GM18526 (cell line): ENCODE data around the gene SOX5.

Source experiments
- POLR2A ChIP-seq: IDR thresholded peaks from 3 replicates; pipeline ENCODE4 v1.6.1; 2011; ENCODE audit not compliant: insufficient read length; ENCODE audit errors: extremely low read depth

SOX5 gene

DNA sequence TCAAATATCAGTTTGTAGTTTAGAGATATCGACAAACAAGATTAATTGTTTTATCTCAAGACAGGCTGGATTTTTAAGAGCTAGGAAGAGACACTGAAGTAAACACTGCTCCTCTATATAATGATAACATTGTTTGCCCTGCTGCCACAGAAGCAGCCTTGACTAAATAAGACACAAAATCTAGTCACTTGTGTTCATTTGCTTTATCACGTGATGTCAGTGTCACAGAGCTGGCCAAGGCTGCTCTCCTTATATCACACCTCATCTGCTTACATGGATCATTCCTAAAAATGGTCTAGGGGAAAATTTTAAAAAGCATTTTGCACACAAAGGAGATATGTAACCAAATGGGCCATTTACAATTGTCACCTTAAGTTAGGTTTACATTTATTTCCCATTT, 64.1 kb downstream of the SOX5 start:
- TF ChIP-seq POLR2A, result no peak

DNA sequence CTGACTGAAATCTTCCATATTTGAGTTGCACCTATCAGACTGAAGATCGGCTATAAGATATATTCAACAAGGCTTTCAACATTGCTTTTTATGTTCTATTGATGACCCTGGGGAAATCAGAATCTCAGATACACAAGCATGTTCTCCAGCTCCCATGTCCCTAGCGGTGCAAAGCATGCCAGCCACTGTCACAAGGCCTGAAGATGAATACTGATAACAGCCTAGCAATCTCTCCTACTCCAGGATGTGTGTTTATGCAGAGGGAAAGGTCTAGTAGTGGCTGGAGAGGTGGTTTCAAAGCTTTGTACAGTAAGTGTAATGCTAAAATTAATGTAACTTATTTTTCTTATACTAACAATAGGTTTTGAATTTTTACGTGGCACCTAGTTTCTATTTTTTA, 64.6 kb downstream of the SOX5 start:
- TF ChIP-seq POLR2A, result no peak

DNA sequence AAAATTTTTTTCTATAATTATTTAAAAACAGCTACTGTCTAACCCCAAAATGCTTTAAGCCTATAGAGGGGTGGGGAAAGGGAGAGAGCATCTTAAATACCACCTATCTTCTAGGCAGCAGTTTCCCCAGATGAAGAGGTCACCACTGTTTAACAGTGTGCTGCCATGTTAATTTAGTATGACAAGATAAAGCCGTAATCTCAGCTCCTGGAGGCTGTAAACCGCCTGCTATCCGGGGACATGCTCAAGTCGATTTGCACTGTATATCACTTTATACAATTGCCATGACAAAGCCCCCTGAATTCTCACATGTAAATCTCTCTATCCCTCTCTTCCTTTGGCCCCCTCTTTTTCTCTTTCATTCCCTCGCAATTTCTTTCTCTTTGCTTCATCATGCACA, 68.5 kb downstream of the SOX5 start:
- no peak for TF ChIP-seq POLR2A

DNA sequence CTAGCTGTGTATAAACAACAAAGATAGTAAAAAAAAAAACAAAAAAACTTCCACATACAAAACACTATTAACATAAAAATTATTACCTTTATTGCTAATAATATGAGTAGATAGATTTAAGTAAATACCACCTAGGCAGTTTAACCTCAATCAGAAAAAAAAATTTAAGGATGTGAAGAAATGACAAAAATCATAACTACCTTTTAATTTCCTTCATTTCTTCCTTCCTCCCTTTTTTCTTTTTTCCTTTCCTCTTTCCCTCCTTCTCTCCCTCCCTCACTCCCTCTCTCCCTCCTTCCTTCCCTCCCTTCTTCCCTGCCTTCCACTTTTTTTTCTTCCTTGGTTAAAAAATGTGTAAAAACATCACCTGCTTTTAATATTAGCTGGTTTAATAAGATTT, 81.7 kb downstream of the SOX5 start:
- no peak for TF ChIP-seq POLR2A

DNA sequence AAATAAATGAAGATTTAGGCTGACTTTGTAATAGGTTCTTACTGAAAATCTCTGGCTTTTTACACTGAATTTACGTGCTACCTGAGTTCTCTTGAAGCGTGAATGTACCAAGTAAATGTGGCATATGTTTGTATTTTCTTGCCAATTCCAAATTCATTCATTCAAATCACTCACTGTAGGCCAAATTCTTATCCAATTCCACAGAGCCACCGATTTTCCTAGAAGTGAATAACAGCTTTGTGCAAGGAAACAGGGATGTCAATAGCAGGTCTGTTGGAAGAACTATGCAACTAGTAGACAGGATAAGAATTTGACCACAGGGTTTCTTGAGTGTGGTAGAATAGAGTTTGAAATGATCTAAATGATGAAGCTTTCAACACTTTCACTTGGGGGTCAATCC, 86.8 kb downstream of the SOX5 start:
- TF ChIP-seq POLR2A, result no peak

DNA sequence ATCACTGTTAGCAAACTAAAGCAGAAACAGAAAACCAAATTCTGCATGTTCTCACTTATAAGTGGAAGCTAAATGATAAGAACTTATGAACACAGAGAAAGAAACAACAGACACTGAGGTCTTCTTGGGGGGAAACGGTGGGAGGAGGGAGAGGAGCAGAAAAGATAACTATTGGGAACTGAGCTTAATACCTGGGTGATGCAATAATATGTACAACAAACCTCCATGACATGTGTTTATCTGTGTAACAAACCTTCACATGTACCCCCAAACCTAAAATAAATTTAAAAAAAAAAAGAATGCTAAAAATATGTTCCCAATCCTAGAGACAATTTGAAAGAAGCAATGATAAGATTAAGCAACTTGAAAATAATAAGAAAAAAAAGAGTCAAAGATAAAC, 89.5 kb downstream of the SOX5 start:
- no peak for TF ChIP-seq POLR2A

DNA sequence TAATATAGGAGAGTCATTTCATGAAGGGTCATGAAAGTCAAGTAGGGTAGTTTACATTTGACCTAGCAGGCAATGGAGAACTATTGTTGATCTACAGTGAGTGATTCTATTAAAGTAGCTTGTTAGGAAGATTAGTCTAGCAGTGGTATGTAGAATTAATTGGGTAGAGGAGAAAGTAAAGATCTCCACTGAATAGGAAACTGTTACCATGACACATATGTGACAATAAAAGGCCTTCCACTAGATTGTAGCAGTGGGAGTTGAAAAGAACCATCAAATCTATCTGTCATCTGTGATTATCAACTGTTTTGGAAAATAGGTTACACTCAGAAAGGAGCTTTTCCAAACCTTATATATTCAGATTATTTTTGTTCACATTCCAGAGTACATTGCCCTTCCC, 92.3 kb downstream of the SOX5 start:
- TF ChIP-seq POLR2A, result no peak

DNA sequence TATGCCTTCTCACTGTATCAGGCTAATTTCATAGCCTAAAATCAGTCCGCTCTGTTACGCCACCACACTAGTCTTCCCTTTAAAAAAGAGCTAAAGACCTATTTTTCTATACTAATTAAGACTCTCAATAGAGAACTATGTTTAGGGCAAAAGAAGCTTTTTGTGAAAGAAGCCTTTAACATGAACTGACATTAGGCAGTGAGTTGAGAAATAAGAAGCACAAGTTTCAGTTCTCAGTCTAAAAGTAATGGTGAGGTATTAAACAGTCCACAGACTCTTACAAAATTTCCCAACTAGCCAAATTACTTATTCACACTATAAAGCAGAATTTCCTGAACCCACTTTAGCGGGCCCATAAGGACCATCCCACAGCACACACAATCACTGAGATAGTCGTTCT, 93.7 kb downstream of the SOX5 start:
- no peak for TF ChIP-seq POLR2A

DNA sequence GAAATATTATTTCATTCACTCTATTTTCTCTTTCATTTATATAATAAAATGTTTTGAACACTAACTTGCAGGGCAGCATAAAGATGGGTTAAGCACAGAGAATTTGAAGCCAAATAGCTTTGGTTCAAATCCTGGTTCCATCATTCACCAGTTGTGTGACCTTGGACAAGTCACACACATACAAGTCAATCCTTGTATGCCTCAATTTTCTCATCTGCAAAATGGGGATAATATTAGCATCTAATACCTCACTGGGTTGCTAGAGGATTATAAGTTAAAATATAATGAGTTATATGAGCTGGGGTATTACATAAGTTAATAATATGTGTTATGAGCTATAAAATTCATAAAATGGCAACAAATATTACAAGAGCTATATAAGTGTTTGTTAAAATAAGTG, 94.9 kb downstream of the SOX5 start:
- no peak for TF ChIP-seq POLR2A

DNA sequence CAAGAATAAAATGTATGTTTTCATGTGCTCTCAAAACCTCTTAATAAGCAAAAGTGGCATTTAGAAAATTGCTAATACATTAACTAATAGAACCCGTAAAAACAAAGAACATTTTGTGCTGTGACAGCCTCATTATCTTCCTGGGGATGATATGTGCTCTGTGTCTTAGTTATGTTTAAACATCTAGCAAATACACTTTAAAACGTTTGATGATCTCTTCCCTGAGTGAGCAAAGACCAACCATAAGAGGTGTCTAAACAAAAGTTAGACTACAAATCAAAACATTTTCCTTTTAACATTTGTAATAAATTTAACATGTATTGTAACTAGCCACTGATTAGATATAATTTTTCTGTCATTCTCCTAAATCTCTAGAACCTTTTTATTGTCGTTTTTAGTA, 95.8 kb downstream of the SOX5 start:
- no peak for TF ChIP-seq POLR2A

DNA sequence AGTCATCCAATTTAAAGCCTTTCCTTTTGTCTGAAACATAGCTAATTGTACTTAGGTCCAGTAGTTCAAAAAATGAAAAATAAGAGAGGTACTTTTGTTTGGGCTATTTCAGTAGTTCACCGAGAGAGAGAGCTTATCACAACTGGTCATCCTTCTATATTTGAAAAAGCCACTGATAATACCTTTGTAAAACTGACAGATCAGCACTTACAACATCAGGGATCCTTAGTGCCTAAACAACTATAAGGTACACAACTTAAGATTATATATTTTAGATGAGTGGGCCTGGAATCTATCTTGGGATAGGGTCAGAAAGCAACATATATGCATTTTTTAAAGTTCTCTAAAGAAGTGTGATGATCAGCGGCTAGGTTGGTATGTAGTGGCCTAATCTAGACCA, 97.9 kb downstream of the SOX5 start:
- TF ChIP-seq POLR2A, result no peak

DNA sequence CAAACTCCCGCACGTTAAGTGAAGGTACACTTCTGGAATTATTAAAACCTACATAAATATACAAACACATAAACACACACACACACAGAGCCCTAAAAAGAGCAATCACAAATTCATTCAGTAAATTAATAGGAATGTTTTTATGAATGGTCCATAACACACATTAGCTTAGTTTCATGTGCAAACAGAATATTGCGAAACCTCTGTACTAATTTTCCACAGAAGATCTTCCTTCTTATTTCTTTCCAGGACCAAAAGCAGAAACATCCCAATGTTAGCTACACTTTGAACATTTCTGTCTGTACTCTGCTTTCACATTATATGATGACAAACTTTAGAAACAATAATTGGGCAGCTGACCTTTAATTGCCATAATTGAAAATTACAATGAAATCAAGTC, 101.6 kb downstream of the SOX5 start:
- TF ChIP-seq POLR2A, result no peak

DNA sequence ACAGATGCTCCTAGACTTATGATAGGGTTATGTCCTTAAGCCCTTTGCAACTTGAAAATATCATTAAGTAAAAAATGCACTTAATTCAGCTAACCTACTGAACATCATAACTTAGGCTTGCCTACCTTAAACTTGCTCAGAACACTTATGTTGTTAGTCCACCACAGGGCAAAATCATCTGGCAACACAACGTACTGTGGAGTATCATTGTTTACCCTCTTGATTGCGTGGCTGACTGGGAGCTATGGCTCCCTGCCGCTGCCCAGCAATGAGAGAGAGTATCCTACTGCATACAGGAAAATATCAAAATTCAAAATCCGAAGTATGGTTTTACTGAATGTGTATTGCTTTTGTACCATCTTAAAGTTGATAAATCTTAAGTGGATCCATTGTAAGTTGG, 105.5 kb downstream of the SOX5 start:
- no peak for TF ChIP-seq POLR2A

DNA sequence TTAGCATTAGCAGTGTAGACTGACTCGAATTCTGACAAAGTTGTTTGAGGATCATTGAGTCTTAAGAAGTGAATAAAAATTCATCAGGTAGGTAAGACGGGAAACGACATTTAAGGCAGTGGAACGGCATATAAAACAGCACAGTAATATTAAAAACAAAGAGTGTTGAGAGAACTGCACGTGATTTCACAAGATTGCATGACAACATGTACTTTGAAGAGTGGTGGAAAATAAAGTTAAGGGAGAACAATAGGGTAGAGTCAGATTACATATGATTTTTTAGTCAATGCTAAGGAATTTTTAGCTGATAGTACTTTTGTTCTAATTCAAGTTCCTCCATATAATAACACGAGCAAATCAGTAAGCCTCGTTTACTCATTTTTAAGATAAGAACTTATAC, 115.4 kb downstream of the SOX5 start:
- no peak for TF ChIP-seq POLR2A

DNA sequence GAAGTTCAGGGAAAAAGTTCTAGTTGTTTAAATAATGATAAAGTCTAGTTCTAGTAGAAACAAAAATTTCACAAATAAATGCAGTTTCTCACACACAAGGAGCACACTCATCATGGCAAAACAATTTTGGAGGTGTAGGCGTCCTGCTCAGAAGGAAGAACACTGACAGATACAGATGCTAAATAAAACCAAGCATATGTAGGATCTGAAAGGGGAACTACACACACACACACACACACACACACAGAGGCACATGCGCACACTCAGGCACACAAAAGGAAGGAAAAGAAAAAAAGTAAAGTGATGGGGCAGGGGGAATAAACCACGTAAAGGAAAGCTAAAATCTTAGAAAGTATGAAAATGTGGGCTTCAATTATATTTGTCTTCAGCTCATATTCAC, 117.7 kb downstream of the SOX5 start:
- TF ChIP-seq POLR2A, result no peak

DNA sequence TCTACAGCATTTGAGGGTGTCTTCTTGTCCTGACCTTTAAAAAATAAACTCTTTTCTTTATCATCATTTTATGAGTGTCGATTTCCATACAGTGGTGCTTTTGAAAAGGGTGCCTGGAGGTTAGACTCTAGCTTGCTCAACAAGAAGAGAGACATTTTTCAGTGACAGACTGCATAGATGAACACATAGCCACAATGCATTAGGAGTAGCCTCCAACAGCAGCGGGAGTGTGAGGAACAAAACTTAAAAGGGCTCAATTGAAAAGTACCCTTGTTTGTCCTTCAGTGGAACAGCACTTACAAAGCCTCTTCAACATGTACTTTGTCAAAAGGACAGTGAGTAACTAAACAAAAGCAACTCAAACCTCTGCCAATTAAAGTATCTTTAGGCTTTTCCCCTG, 119.3 kb downstream of the SOX5 start:
- no peak for TF ChIP-seq POLR2A

DNA sequence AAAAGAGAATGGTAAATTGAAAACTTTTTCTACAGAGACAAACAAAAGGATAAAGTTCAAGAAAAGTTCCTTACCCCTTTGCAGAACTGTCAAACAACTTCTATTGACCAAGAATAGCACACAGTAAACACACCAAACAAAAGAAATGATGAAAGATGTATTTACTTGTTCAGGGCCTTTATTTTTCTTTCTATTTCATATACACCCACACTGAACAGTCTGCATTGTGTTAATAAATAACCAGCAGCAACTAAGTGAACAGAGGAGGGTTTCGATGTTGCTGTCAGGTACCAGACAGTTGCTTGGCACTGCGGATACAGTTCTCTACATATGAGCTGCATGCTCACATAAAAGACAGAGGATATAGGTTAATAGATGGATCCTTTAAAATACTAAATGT, 122.1 kb downstream of the SOX5 start:
- no peak for TF ChIP-seq POLR2A

DNA sequence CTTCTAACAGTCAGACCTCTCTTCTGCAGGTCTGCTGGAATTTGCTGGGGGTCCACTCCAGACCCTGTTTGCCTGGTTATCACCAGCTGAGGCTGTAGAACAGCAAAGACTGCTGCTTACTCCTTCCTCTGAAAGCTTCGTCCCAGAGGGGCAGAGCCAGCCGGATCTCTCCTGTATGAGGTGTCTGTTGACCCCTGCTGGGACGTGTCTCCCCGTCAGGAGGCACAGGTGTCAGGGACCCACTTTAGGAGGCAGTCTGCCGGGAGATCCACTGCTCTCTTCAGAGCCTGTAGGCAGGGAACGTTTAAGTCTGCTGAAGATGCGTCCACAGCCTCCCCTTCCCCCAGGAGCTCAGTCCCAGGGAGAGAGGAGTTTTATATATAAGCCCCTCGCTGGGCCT, 125.1 kb downstream of the SOX5 start:
- TF ChIP-seq POLR2A, result no peak

DNA sequence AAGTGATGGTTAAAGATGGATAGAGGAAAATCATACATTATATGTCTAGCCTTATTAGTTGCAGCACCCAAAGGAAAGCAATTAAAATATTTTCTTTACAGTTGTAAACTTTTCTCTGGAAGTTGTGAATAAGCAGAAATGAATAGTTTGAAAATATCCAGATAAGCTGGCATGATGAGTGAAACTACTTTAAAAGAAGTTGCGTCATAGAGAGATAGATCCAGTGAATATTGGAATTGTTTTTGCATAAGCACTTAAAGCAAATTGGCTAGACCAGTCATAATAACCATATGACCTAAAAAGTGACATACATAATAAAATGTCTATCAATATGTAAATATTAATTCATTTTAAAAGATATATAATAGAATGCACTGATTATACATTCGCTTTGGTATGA, 132.1 kb downstream of the SOX5 start:
- no peak for TF ChIP-seq POLR2A

DNA sequence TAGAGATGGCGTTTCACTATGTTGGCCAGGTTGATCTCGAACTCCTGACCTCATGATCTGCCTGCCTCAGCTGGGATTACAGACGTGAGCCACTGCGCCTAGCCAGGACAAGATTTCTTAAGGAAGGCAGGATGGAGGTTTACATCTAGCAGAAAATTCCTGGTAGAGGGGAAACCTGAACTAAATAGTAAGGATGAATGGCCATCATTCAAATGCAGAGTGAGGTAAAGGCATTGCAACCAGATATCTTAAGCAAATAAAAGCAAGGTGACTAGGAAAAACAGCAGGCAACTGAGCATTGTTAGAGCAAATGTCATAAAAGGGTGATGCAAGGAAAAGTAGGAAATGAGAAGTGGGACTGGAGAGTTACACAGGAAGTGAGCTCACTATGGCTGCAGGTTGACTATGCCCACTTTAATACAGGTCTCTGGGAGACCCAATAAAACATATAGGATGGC, 133.0 kb downstream of the SOX5 start:
- no peak for TF ChIP-seq POLR2A
